GM18867 (cell line): ENCODE data around the gene AASDH.

Experiments
- ATAC-seq: cut with Tn5 transposase; IDR thresholded peaks from one replicate; pipeline ENCODE4 v1.9.1; 2021; ENCODE audit warnings: mild to moderate bottlenecking, moderate library complexity; ENCODE audit not compliant: unreplicated experiment

The AASDH gene

GRCh38 chr4:56318555-56318954 is 68.7 kb downstream of the AASDH start:
- no peak for ATAC-seq

GRCh38 chr4:56317749-56318148 is 69.5 kb downstream of the AASDH start:
- no peak for ATAC-seq

GRCh38 chr4:56316011-56316650 is 71.2 kb downstream of the AASDH start:
- no peak for ATAC-seq

DNA sequence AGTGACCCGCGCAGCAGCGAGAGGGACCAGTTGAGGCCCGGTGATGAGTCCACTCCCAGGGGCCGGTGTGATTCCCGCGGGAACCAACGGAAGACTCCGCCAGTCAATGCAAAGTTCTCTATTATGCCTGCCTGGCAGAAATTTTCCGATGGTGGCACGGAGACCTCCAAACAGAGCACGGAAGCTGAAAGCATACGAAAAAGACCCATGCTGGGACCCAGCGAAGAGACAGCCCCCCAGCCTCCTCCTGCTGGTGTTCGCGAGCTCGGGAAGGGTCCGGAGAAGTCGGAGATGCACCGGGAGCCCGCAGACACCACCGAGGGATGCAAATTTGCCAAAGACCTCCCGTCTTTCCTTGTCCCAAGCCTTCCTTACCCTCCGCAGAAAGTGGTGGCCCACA is 71.7 kb downstream of the AASDH start:
- no peak for ATAC-seq

GRCh38 chr4:56315041-56315440 is 72.2 kb downstream of the AASDH start:
- ATAC-seq: no peak

DNA sequence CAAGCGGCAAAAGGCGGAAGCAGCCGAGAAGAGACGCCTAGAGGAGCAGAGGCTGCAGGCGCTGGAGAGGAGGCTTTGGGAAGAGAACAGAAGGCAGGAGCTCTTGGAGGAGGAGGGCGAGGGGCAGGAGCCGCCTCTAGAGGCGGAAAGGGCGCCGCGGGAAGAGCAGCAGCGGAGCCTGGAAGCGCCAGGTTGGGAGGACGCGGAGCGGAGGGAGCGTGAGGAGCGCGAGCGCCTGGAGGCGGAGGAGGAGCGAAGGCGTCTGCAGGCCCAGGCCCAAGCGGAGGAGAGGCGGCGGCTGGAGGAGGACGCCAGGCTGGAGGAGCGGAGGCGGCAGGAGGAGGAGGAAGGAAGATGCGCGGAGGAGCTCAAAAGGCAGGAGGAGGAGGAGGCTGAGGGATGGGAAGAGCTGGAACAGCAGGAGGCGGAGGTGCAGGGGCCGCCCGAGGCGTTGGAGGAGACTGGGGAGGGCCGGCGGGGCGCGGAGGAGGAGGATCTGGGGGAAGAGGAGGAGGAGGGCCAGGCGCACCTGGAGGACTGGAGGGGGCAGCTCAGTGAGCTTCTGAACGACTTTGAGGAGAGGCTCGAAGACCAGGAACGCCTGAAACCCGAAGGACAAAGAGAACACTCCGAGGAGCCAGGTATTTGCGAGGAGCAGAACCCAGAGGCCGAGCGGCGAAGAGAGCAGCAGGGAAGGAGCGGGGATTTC is 72.9 kb downstream of the AASDH start:
- no peak for ATAC-seq

DNA sequence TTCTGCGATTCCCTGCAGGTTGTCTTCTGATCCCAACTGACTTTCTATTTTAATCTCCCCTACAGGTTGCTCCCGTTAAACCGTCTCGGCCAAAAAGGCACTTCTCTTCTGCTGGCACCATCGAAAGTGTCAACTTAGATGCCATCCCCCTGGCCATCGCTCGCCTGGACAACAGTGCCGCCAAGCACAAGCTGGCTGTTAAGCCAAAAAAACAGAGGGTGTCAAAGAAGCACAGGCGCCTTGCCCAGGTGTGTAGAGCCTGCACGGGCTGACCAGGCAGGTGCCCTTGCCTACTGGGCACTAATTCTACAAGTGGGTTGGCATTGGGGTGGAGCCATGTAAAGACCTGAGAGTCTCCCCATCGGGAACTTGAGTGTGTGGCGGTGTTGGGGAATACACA is 74.2 kb downstream of the AASDH start:
- ATAC-seq: no peak

GRCh38 chr4:56311299-56311975 is 75.9 kb downstream of the AASDH start:
- ATAC-seq: no peak

GRCh38 chr4:56310401-56311125 is 76.7 kb downstream of the AASDH start:
- ATAC-seq: no peak

GRCh38 chr4:56308384-56308783 is 78.9 kb downstream of the AASDH start:
- no peak for ATAC-seq

DNA sequence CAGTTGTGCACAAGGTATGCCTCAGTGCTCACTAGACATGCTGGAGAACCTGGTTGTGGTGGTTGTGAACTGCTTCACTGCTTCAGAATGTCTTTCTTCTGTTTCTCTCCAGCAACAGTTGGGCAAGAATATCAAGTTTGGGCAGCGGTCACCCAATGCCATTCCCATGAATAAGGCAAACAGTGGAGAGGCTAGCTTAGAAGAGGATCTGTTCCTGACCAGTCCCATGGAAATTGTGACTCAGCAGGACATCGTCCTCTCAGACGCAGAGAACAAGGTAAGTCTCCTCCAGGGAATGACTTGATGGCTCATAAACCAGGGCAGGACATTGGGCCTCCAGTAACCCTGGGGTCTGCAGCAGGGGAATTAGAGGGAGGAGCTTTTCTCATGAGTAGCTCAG is 79.9 kb downstream of the AASDH start:
- no peak for ATAC-seq

- ATAC-seq: no peak
These were observed 81.9 kb downstream of the AASDH start for GRCh38 chr4:56305390-56305789.

- ATAC-seq: no peak
These were observed 83.4 kb downstream of the AASDH start for GRCh38 chr4:56303921-56304320.

- ATAC-seq: no peak
These were observed 84.5 kb downstream of the AASDH start for GRCh38 chr4:56302760-56303159.

DNA sequence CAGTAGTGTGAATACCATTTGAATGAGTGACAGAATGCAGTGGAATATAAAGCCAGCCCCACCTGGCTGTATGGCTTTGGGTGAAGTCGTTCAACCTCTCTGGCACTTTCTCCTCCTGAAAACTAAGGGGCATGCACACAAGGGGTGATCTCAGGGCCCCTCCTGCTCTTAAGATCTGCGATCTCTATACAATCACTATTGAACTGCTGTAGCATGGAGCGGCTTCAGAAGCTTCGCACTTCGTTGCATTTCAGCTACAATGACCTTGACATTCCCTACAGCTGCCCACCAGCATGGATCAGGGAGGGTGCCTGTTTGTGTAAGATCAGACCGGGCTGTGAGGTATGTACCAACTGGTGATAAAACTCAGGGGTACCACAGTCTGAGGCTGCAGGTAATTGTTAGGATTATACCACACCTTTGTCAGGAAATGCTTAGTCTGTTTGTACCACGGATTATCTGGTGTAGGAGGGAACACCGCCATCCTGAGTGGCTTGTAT is 85.2 kb downstream of the AASDH start:
- no peak for ATAC-seq

DNA sequence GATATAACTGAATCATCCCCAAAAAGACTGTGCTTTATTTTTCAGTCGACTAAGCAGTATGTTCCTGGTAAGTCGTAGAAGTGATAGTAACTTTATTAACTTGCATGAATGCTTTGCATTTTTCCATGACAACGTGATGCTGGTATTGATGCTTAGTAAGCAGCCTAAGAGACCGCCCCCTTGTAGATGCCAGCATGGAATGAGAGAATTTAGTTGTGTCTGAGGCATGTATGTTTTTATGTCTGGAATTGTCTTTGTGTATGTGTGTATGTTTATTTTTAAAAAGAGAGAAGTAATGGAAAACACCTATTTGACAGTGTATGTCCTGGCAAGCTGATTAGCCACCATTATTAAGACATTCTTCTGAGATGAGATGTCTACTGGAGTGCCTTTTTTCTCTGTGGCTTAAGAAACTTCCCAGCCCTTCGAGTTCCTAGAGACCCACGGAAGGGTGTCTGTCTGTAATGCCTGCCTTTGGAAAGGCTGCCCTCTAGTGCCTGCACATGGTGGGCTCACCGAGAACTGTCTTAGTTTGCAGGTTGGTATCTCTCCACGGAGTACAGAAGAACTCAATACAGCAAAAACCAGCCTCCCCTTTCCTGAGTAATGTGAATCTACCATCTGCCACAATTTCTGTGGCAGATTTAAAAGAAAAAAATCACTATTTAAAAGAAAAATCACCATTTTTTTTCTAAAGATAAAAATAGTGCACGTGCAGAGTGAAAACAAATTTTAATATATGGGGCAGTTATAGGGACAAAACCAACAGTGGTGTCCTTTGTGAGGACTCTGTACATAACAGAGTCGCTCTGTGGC is 85.9 kb downstream of the AASDH start:
- ATAC-seq: peak; percentile 98

DNA sequence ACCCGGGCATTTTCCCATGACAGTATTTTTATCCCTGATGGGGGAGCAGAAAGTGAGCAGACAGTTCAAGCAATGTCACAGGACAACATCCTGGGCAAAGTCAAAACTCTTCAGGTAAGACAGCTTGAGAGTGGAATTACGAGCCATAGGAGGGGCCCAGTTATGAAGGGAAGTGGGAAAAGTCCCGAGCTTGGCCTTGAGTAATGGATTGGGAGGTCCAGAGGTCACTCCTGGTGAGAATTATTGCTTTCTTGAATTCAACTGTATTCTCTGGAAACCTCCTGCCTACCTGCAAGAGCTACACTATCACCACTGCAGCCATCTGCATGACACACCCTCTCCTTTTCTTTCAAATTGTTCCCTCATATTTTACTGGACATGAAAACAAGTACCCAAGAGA is 89.1 kb downstream of the AASDH start:
- no peak for ATAC-seq

GRCh38 chr4:56297776-56298175 is 89.5 kb downstream of the AASDH start:
- no peak for ATAC-seq

DNA sequence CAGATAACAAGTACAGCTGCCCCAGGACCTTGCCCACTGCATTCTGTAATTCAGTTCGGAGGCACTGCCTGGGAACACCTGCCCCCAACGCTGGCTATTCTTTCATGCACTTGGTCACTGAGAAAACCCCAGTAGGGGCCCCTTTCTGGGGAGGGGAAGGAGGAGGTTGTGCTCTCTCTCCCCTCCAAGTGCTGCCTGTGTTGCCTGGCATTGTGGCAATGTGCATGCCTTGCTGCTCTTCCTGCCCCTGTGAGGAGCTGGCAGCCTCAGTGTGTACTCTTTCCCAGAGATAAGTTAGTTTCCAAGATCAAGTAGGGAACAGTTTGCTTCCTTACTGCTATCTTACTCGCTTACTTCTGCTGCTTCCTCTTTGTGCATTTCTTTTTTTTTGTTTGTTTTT is 90.8 kb downstream of the AASDH start:
- ATAC-seq: no peak

DNA sequence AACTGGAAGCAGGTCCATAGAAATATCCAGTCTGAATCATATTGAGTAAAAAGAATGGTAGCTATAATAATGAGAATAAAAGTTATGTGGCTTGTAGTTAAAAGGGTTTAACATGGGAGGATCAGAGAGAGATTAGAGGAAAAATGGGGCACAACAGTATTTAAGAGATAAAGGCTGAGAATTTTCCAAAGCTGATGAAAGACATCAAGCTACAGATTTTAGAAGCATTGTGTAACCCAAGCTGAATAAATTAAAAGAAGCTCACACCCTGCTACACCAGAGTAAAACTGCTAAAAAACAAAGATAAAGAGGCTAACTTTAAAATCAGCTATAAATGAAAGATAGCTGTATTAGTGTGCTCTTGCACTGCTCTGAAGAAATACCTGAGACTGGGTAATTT is 94.2 kb downstream of the AASDH start:
- no peak for ATAC-seq

DNA sequence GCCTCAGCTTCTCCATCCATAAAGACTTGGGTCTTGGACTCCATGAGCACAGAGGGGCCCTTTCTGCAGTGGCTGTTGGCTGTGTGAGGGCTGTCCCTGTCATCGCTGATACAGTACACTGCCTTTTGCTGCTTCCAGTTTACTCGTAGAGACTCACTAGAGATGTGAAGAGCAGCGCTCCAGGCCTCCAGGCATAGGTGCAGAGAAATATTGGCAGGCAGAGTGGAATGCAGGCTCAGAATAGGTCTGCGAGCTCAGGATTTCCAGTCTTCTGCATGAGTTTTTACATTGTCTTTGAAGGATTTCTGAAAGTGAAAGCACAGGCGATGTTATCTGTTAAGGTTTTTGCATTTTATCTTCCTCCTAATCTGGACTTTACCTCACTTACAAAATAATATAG is 97.4 kb downstream of the AASDH start:
- ATAC-seq: no peak
